Activated naive CD8-positive, alpha-beta T cell treated with anti-CD3 and anti-CD28 coated beads, Interleukin-2, amount 50 U/mL, for 24 hours (primary cell): Measurements from ENCODE around the gene SLC66A1.

ENCODE experiments used
- ATAC-seq: fragments of 150-1000 bp; cut with Tn5 transposase; one replicate; pipeline ENCODE4 v1.10.0; 2021
- DNase-seq: peaks from one replicate; pipeline ENCODE4 v3.0.0; 2021
- H3K27ac Mint-ChIP-seq: one replicate; pipeline ENCODE4 v1.8.0; 2021; ENCODE audit warnings: mild to moderate bottlenecking, mixed read lengths
- H3K27me3 Mint-ChIP-seq: one replicate; pipeline ENCODE4 v1.8.0; 2021; ENCODE audit warnings: mixed read lengths
- H3K36me3 Mint-ChIP-seq: one replicate; pipeline ENCODE4 v1.8.0; 2021; ENCODE audit warnings: low read depth, mixed read lengths
- H3K4me1 Mint-ChIP-seq: one replicate; pipeline ENCODE4 v1.8.0; 2021; ENCODE audit warnings: mixed read lengths
- H3K4me3 Mint-ChIP-seq: one replicate; pipeline ENCODE4 v1.8.0; 2021; ENCODE audit warnings: mild to moderate bottlenecking, moderate library complexity, mixed read lengths
- H3K9me3 Mint-ChIP-seq: one replicate; pipeline ENCODE4 v1.8.0; 2021; ENCODE audit warnings: mixed read lengths

SLC66A1 gene

GRCh38 chr1:19311503-19311930, 609 bp upstream of the SLC66A1 start:
- Mint-ChIP-seq H3K27me3 (no peaks in the 10 kb centered on the region), H3K4me3 (peak overlapping the region; percentile 83), H3K4me1 (peaks cover 44% of the 10 kb centered on the region), H3K27ac (peak overlapping the region; percentile 81), H3K36me3 (peaks cover 8% of the 10 kb centered on the region), H3K9me3 (no peaks in the 10 kb centered on the region)
- ATAC-seq (peak; percentile 7), DNase-seq (peak; percentile 27)

- Mint-ChIP-seq H3K4me1 (peaks cover 50% of the 10 kb centered on the region), H3K27me3 (no peaks in the 10 kb centered on the region), H3K4me3 (peak overlapping the region; percentile 75), H3K36me3 (no peaks in the 10 kb centered on the region), H3K9me3 (no peaks in the 10 kb centered on the region), H3K27ac (no peak overlapping the region)
- DNase-seq (no peak), ATAC-seq (peak; percentile 47)
These were observed 883 bp downstream of the SLC66A1 start for GRCh38 chr1:19312782-19313635.

GRCh38 chr1:19313636-19313959, 1.5 kb downstream of the SLC66A1 start:
- DNase-seq (no peak), ATAC-seq (no peak)
- Mint-ChIP-seq H3K27ac (no peak overlapping the region), H3K27me3 (no peaks in the 10 kb centered on the region), H3K4me1 (peaks cover 50% of the 10 kb centered on the region), H3K4me3 (no peak overlapping the region), H3K36me3 (no peaks in the 10 kb centered on the region), H3K9me3 (no peaks in the 10 kb centered on the region)

- ATAC-seq (no peak), DNase-seq (no peak)
- Mint-ChIP-seq H3K36me3 (no peaks in the 10 kb centered on the region), H3K9me3 (no peaks in the 10 kb centered on the region), H3K27me3 (no peaks in the 10 kb centered on the region), H3K4me1 (peaks cover 50% of the 10 kb centered on the region), H3K27ac (no peak overlapping the region), H3K4me3 (no peak overlapping the region)
These were observed 2.1 kb downstream of the SLC66A1 start for GRCh38 chr1:19313961-19314882.

GRCh38 chr1:19315378-19316198, 3.5 kb downstream of the SLC66A1 start:
- H3K4me1 Mint-ChIP-seq = peaks cover 47% of the 10 kb centered on the region
- no peaks in the 10 kb centered on the region for H3K27me3 Mint-ChIP-seq

GRCh38 chr1:19317126-19317910, 5.2 kb downstream of the SLC66A1 start:
- Mint-ChIP-seq H3K27ac (no peak overlapping the region), H3K4me1 (peaks cover 38% of the 10 kb centered on the region), H3K4me3 (no peak overlapping the region), H3K27me3 (no peaks in the 10 kb centered on the region), H3K36me3 (peaks cover 4% of the 10 kb centered on the region), H3K9me3 (no peaks in the 10 kb centered on the region)
- DNase-seq = no peak
- ATAC-seq = no peak

More at GRCh38 chr1:19315378-19316198, 3.5 kb downstream of the SLC66A1 start:
- H3K27ac Mint-ChIP-seq = peak overlapping the region; percentile 53
- H3K36me3 Mint-ChIP-seq = no peaks in the 10 kb centered on the region
- H3K9me3 Mint-ChIP-seq = no peaks in the 10 kb centered on the region
- H3K4me3 Mint-ChIP-seq = no peak overlapping the region
- ATAC-seq = no peak
- DNase-seq = no peak

- DNase-seq (no peak), ATAC-seq (no peak)
- Mint-ChIP-seq H3K4me3 (no peak overlapping the region), H3K4me1 (peaks cover 27% of the 10 kb centered on the region), H3K9me3 (no peaks in the 10 kb centered on the region), H3K27me3 (no peaks in the 10 kb centered on the region), H3K36me3 (peaks cover 4% of the 10 kb centered on the region), H3K27ac (no peak overlapping the region)
These were observed 7.1 kb downstream of the SLC66A1 start for GRCh38 chr1:19319196-19319595.

GRCh38 chr1:19321071-19321470, 8.9 kb downstream of the SLC66A1 start:
- H3K9me3 Mint-ChIP-seq = no peaks in the 10 kb centered on the region
- DNase-seq = no peak
- no peak overlapping the region for H3K4me3 Mint-ChIP-seq
- ATAC-seq = no peak
- H3K27me3 Mint-ChIP-seq = no peaks in the 10 kb centered on the region
- H3K36me3 Mint-ChIP-seq = peaks cover 5% of the 10 kb centered on the region
- H3K4me1 Mint-ChIP-seq = peaks cover 10% of the 10 kb centered on the region
- no peak overlapping the region for H3K27ac Mint-ChIP-seq

GRCh38 chr1:19322481-19322880, 10.4 kb downstream of the SLC66A1 start:
- peaks cover 5% of the 10 kb centered on the region for H3K36me3 Mint-ChIP-seq
- H3K4me3 Mint-ChIP-seq = no peak overlapping the region
- no peak overlapping the region for H3K27ac Mint-ChIP-seq
- DNase-seq (no peak), ATAC-seq (no peak)
- no peaks in the 10 kb centered on the region for H3K27me3 Mint-ChIP-seq
- no peaks in the 10 kb centered on the region for H3K4me1 Mint-ChIP-seq
- H3K9me3 Mint-ChIP-seq = no peaks in the 10 kb centered on the region

GRCh38 chr1:19323987-19324664, 12.0 kb downstream of the SLC66A1 start:
- no peak for DNase-seq
- ATAC-seq = no peak
- Mint-ChIP-seq H3K27me3 (no peaks in the 10 kb centered on the region), H3K4me1 (no peaks in the 10 kb centered on the region), H3K9me3 (no peaks in the 10 kb centered on the region), H3K36me3 (peaks cover 5% of the 10 kb centered on the region), H3K27ac (no peak overlapping the region), H3K4me3 (no peak overlapping the region)

- Mint-ChIP-seq H3K36me3 (peaks cover 5% of the 10 kb centered on the region), H3K4me1 (no peaks in the 10 kb centered on the region), H3K4me3 (no peak overlapping the region), H3K27ac (no peak overlapping the region), H3K9me3 (no peaks in the 10 kb centered on the region), H3K27me3 (no peaks in the 10 kb centered on the region)
- ATAC-seq (no peak), DNase-seq (no peak)
These were observed 12.5 kb downstream of the SLC66A1 start for GRCh38 chr1:19324665-19324990.

- ATAC-seq (no peak), DNase-seq (no peak)
- Mint-ChIP-seq H3K27ac (no peak overlapping the region), H3K4me1 (no peaks in the 10 kb centered on the region), H3K4me3 (no peak overlapping the region), H3K36me3 (peaks cover 5% of the 10 kb centered on the region), H3K27me3 (no peaks in the 10 kb centered on the region), H3K9me3 (no peaks in the 10 kb centered on the region)
These were observed 13.3 kb downstream of the SLC66A1 start for GRCh38 chr1:19325368-19325957.
